ENCODE measurements around the gene TMEFF2. TPM values are rescaled to one million over a fixed set of nuclear protein-coding genes. Genes with fewer than 3 reads are reported as not detected.
"Not testable (repeated sequence)": the region's sequence is repeated elsewhere in the genome, so short reads cannot be mapped to it uniquely, and the experiment has no call there.

Gene TMEFF2
- polyA plus RNA-seq, 2 donors: 0.02 to 0.08 TPM

DNA sequence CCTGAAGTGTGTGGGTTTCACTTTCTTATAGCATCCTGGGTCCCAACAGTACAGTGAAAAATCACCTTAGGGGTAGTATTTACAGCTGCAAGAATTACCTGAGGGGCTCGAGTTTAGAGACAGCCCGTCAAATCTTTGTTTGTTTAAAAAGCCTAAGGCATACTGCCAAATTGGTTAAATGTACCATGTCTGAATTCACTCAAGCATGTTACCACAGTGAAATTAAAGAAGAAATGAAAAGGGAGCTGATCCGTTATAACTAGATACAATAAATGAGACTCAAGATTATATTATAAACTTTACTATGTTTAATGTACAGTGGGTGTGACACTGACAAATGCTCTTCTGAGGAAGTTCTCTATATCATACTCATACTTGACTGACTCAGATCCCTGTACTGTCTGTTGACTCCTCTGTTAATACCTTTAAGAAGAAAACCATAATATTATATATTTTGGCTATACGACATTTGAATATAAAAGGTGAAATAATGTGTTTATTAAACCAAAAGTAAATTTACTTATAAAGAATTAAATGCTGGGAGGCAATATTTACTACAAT, 107.3 kb downstream of the TMEFF2 start:
- H3K27me3 ChIP-seq (ENCODE audit: control insufficient read depth in 1 of 2, insufficient read depth in 2 of 2, low read length in 2 of 2): no peaks in the 10 kb centered on the region
- WGBS, 2 donors: 26 to 27% methylated on average over 4 of the region's 4 CpGs
- no peaks in the 10 kb centered on the region for H3K36me3 ChIP-seq (ENCODE audit: control insufficient read depth in 2 of 2, insufficient read depth in 2 of 2, low read length in 1 of 2)
- H3K27ac ChIP-seq (ENCODE audit: low read depth in 2 of 2, low read length in 1 of 2): no peak overlapping the region
- H3K4me1 ChIP-seq (ENCODE audit: control insufficient read depth in 2 of 2, insufficient read depth in 2 of 2, low read length in 1 of 2): no peaks in the 10 kb centered on the region
- no peaks in the 10 kb centered on the region for H3K9me3 ChIP-seq (ENCODE audit: control insufficient read depth in 2 of 2, insufficient read depth in 1 of 2, low read depth in 1 of 2, low read length in 1 of 2)
- H3K4me3 ChIP-seq (ENCODE audit: low read depth in 1 of 2, low read length in 2 of 2): no peak overlapping the region

DNA sequence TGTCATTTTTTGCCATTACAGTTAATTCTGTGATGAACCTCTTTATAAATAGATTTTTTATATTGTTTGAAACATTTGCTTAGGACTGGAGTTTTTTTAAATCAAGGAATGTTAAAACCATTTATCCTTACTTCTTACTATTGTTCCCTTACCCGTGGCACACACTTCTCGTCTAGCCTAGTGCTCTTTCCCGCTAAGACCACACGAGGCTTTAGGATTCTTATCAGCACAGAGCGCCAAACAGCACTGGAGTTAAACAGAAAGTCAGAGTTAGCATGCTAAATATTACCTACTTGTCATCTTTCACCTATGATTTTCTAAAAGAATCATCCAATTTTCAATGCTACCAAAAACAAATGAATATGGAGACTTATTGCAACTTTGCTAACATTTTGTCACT, 112.6 kb downstream of the TMEFF2 start:
- H3K27ac ChIP-seq (ENCODE audit: low read depth in 2 of 2, low read length in 1 of 2): no peak overlapping the region
- WGBS, 2 donors: 76 to 77% methylated on average over 5 of the region's 5 CpGs
- H3K9me3 ChIP-seq (ENCODE audit: control insufficient read depth in 2 of 2, insufficient read depth in 1 of 2, low read depth in 1 of 2, low read length in 1 of 2): no peaks in the 10 kb centered on the region
- H3K4me3 ChIP-seq (ENCODE audit: low read depth in 1 of 2, low read length in 2 of 2): no peak overlapping the region
- no peaks in the 10 kb centered on the region for H3K4me1 ChIP-seq (ENCODE audit: control insufficient read depth in 2 of 2, insufficient read depth in 2 of 2, low read length in 1 of 2)
- no peaks in the 10 kb centered on the region for H3K27me3 ChIP-seq (ENCODE audit: control insufficient read depth in 1 of 2, insufficient read depth in 2 of 2, low read length in 2 of 2)
- no peaks in the 10 kb centered on the region for H3K36me3 ChIP-seq (ENCODE audit: control insufficient read depth in 2 of 2, insufficient read depth in 2 of 2, low read length in 1 of 2)

DNA sequence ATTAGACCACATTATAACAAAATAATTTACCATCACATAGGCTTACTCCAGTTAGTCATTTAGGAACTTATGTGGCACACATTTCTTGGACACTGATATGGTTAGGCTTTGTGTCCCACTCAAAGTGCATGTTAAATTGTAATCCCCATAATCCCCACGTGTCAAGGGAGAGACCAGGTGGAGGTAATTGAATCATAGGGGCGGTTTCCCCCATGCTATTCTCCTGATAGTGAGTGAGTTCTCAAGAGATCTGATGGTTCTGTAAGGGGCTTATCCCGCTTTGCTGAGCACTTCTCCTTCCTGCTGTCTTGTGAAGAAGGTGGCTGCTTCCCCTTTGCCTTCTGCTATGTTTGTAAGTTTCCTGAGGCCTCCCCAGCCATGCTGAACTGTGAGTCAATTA, 114.6 kb downstream of the TMEFF2 start:
- WGBS, 2 donors: 81 to 86% methylated on average over 3 of the region's 3 CpGs
- H3K27me3 ChIP-seq (ENCODE audit: control insufficient read depth in 1 of 2, insufficient read depth in 2 of 2, low read length in 2 of 2); H3K27ac ChIP-seq (ENCODE audit: low read depth in 2 of 2, low read length in 1 of 2); H3K4me1 ChIP-seq (ENCODE audit: control insufficient read depth in 2 of 2, insufficient read depth in 2 of 2, low read length in 1 of 2); H3K4me3 ChIP-seq (ENCODE audit: low read depth in 1 of 2, low read length in 2 of 2); H3K36me3 ChIP-seq (ENCODE audit: control insufficient read depth in 2 of 2, insufficient read depth in 2 of 2, low read length in 1 of 2); H3K9me3 ChIP-seq (ENCODE audit: control insufficient read depth in 2 of 2, insufficient read depth in 1 of 2, low read depth in 1 of 2, low read length in 1 of 2): not testable (repeated sequence)

DNA sequence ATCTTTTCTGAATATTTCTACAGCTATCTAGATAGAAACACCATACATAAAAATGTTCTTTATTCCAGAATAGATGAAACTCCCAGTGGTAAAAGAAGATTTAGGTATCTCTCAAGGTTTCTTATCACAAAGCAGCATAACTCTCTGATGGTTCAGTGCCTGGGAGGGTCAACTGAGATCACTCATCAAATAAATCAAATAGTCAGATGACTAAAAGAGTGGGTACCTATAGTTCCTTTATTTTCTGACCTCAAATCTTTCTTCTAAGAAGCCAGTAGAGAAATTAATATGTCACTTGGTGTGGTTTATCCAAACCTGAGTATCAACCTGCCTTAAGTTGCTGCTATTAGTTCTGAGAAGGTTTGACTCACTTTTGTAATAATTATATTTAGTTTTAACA, 120.9 kb downstream of the TMEFF2 start:
- H3K36me3 ChIP-seq (ENCODE audit: control insufficient read depth in 2 of 2, insufficient read depth in 2 of 2, low read length in 1 of 2): no peaks in the 10 kb centered on the region
- no peaks in the 10 kb centered on the region for H3K4me1 ChIP-seq (ENCODE audit: control insufficient read depth in 2 of 2, insufficient read depth in 2 of 2, low read length in 1 of 2)
- no peaks in the 10 kb centered on the region for H3K9me3 ChIP-seq (ENCODE audit: control insufficient read depth in 2 of 2, insufficient read depth in 1 of 2, low read depth in 1 of 2, low read length in 1 of 2)
- H3K27me3 ChIP-seq (ENCODE audit: control insufficient read depth in 1 of 2, insufficient read depth in 2 of 2, low read length in 2 of 2): no peaks in the 10 kb centered on the region
- H3K4me3 ChIP-seq (ENCODE audit: low read depth in 1 of 2, low read length in 2 of 2): no peak overlapping the region
- H3K27ac ChIP-seq (ENCODE audit: low read depth in 2 of 2, low read length in 1 of 2): no peak overlapping the region

DNA sequence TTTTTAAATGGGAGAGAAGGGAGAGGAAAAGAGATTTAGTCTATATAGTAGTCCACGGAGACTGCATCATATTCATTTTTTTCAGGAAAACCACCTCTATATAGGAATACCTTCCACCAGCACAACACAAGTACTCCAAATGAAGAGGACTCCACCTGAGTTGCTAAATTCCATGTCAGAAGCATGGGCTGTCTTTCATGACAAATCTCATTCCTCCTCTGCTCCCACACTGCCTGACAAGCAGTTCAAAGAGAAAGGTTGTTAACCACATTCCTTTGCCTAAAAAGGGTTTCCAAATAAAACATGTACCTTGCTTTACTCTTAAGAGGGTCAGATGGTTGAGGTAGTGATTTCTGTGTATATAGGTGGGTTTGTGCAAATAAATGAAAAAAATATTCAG, 122.0 kb downstream of the TMEFF2 start:
- no peaks in the 10 kb centered on the region for H3K9me3 ChIP-seq (ENCODE audit: control insufficient read depth in 2 of 2, insufficient read depth in 1 of 2, low read depth in 1 of 2, low read length in 1 of 2)
- 53 to 76% methylated on average over 1 of the region's 1 CpG for WGBS, 2 donors
- no peak overlapping the region for H3K4me3 ChIP-seq (ENCODE audit: low read depth in 1 of 2, low read length in 2 of 2)
- no peaks in the 10 kb centered on the region for H3K27me3 ChIP-seq (ENCODE audit: control insufficient read depth in 1 of 2, insufficient read depth in 2 of 2, low read length in 2 of 2)
- H3K36me3 ChIP-seq (ENCODE audit: control insufficient read depth in 2 of 2, insufficient read depth in 2 of 2, low read length in 1 of 2): no peaks in the 10 kb centered on the region
- H3K4me1 ChIP-seq (ENCODE audit: control insufficient read depth in 2 of 2, insufficient read depth in 2 of 2, low read length in 1 of 2): no peaks in the 10 kb centered on the region
- no peak overlapping the region for H3K27ac ChIP-seq (ENCODE audit: low read depth in 2 of 2, low read length in 1 of 2)

DNA sequence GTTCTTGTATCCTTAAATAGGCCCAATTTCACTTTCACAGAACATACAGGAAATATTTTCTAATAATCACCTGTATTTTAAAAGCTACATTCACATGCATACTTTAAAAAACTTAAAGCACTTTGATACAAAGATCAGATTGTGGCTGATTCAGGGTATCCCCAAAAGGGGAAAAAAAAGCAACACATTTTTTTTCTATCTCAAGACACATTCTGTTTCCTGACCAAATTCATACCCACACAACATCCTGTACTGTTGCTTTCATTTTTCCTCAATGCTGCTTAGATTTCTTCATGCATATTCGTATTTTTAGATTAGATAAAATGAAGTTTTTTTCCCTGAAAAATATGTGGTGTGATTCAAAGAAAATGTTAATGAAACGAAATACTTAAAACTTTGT, 122.5 kb downstream of the TMEFF2 start:
- WGBS, 2 donors: 60 to 71% methylated on average over 2 of the region's 2 CpGs
- H3K27ac ChIP-seq (ENCODE audit: low read depth in 2 of 2, low read length in 1 of 2): no peak overlapping the region
- H3K27me3 ChIP-seq (ENCODE audit: control insufficient read depth in 1 of 2, insufficient read depth in 2 of 2, low read length in 2 of 2): no peaks in the 10 kb centered on the region
- H3K4me3 ChIP-seq (ENCODE audit: low read depth in 1 of 2, low read length in 2 of 2): no peak overlapping the region
- no peaks in the 10 kb centered on the region for H3K9me3 ChIP-seq (ENCODE audit: control insufficient read depth in 2 of 2, insufficient read depth in 1 of 2, low read depth in 1 of 2, low read length in 1 of 2)
- H3K4me1 ChIP-seq (ENCODE audit: control insufficient read depth in 2 of 2, insufficient read depth in 2 of 2, low read length in 1 of 2): no peaks in the 10 kb centered on the region
- H3K36me3 ChIP-seq (ENCODE audit: control insufficient read depth in 2 of 2, insufficient read depth in 2 of 2, low read length in 1 of 2): no peaks in the 10 kb centered on the region

DNA sequence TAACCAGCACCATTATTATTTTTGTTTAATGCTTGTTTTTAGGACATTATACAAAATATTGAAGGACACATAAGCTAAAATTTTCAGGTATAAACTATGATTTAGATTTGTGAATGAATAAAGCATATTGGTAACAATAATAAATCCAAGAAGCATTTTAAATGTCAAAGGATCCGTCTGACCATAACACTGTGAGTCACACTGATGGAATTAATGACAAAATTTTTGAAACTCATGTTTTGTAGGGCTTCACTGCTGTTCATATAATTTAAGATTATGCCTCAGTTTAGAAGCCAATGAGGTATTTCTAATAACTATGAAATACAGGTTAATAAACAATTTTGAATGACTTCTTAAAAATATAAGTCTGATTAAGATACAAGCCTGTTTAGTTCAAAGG, 124.6 kb downstream of the TMEFF2 start:
- no peaks in the 10 kb centered on the region for H3K9me3 ChIP-seq (ENCODE audit: control insufficient read depth in 2 of 2, insufficient read depth in 1 of 2, low read depth in 1 of 2, low read length in 1 of 2)
- H3K27me3 ChIP-seq (ENCODE audit: control insufficient read depth in 1 of 2, insufficient read depth in 2 of 2, low read length in 2 of 2): no peaks in the 10 kb centered on the region
- no peak overlapping the region for H3K4me3 ChIP-seq (ENCODE audit: low read depth in 1 of 2, low read length in 2 of 2)
- WGBS, 2 donors: 40 to 60% methylated on average over 1 of the region's 1 CpG
- H3K36me3 ChIP-seq (ENCODE audit: control insufficient read depth in 2 of 2, insufficient read depth in 2 of 2, low read length in 1 of 2): no peaks in the 10 kb centered on the region
- H3K27ac ChIP-seq (ENCODE audit: low read depth in 2 of 2, low read length in 1 of 2): no peak overlapping the region
- H3K4me1 ChIP-seq (ENCODE audit: control insufficient read depth in 2 of 2, insufficient read depth in 2 of 2, low read length in 1 of 2): no peaks in the 10 kb centered on the region

- Histone ChIP-seq H3K4me3 (ENCODE audit: low read depth in 1 of 2, low read length in 2 of 2) (no peak overlapping the region), H3K27ac (ENCODE audit: low read depth in 2 of 2, low read length in 1 of 2) (no peak overlapping the region), H3K4me1 (ENCODE audit: control insufficient read depth in 2 of 2, insufficient read depth in 2 of 2, low read length in 1 of 2) (no peaks in the 10 kb centered on the region), H3K9me3 (ENCODE audit: control insufficient read depth in 2 of 2, insufficient read depth in 1 of 2, low read depth in 1 of 2, low read length in 1 of 2) (no peaks in the 10 kb centered on the region), H3K27me3 (ENCODE audit: control insufficient read depth in 1 of 2, insufficient read depth in 2 of 2, low read length in 2 of 2) (no peaks in the 10 kb centered on the region), H3K36me3 (ENCODE audit: control insufficient read depth in 2 of 2, insufficient read depth in 2 of 2, low read length in 1 of 2) (no peaks in the 10 kb centered on the region)
- 86 to 97% methylated on average over 1 of the region's 1 CpG for WGBS, 2 donors
Measured at GRCh38 chr2:192069417-192069816, 125.3 kb downstream of the TMEFF2 start.

DNA sequence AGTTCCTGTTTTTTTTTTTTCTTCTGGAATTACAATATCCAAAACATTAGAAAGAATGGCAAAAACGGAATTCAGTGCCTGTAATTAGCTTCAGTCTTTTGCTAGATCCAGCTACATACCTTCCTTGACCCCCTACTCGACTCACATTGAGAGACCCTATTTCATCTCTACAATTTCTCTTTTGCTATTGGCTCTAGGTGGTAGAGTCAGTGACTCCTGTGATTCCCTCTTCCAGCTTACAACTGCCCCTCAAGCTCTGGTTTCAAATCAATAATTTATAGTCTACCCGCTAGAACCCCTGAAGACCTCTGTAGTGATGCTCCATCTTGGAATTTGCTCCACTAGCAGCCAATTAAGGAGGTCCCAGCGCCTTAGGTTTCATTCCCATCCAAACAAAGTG, 125.8 kb downstream of the TMEFF2 start:
- Histone ChIP-seq H3K36me3 (ENCODE audit: control insufficient read depth in 2 of 2, insufficient read depth in 2 of 2, low read length in 1 of 2) (no peaks in the 10 kb centered on the region), H3K4me1 (ENCODE audit: control insufficient read depth in 2 of 2, insufficient read depth in 2 of 2, low read length in 1 of 2) (no peaks in the 10 kb centered on the region), H3K4me3 (ENCODE audit: low read depth in 1 of 2, low read length in 2 of 2) (no peak overlapping the region), H3K9me3 (ENCODE audit: control insufficient read depth in 2 of 2, insufficient read depth in 1 of 2, low read depth in 1 of 2, low read length in 1 of 2) (no peaks in the 10 kb centered on the region), H3K27ac (ENCODE audit: low read depth in 2 of 2, low read length in 1 of 2) (no peak overlapping the region), H3K27me3 (ENCODE audit: control insufficient read depth in 1 of 2, insufficient read depth in 2 of 2, low read length in 2 of 2) (no peaks in the 10 kb centered on the region)
- 87 to 91% methylated on average over 4 of the region's 4 CpGs for WGBS, 2 donors

GRCh38 chr2:192067631-192068030, 127.1 kb downstream of the TMEFF2 start:
- Histone ChIP-seq H3K27me3 (ENCODE audit: control insufficient read depth in 1 of 2, insufficient read depth in 2 of 2, low read length in 2 of 2) (no peaks in the 10 kb centered on the region), H3K27ac (ENCODE audit: low read depth in 2 of 2, low read length in 1 of 2) (no peak overlapping the region), H3K4me1 (ENCODE audit: control insufficient read depth in 2 of 2, insufficient read depth in 2 of 2, low read length in 1 of 2) (no peaks in the 10 kb centered on the region), H3K9me3 (ENCODE audit: control insufficient read depth in 2 of 2, insufficient read depth in 1 of 2, low read depth in 1 of 2, low read length in 1 of 2) (no peaks in the 10 kb centered on the region), H3K36me3 (ENCODE audit: control insufficient read depth in 2 of 2, insufficient read depth in 2 of 2, low read length in 1 of 2) (no peaks in the 10 kb centered on the region), H3K4me3 (ENCODE audit: low read depth in 1 of 2, low read length in 2 of 2) (no peak overlapping the region)
- 82 to 85% methylated on average over 1 of the region's 1 CpG for WGBS, 2 donors
